Neural cell (in vitro differentiated cells): Measurements from ENCODE around the gene PJA1. TPM values are rescaled to one million over a fixed set of nuclear protein-coding genes. Genes with fewer than 3 reads are reported as not detected.

Experiments used
- H2AFZ ChIP-seq: fragments of 200-600, 300-800 bp; sonication (generic), shearing (Covaris generic); 2 replicates; pipeline ENCODE4 v1.6.0; 2014; ENCODE audit warnings: low read depth, mild to moderate bottlenecking, antibody characterized with exemption, low read length, moderate library complexity
- H3F3A ChIP-seq: fragments of 200-600 bp; shearing (Covaris generic); 2 replicates; pipeline ENCODE4 v1.6.1; 2016; ENCODE audit warnings: mild to moderate bottlenecking, moderate library complexity, mixed read lengths, antibody characterized with exemption, low read length; ENCODE audit not compliant: insufficient read depth, poor library complexity, severe bottlenecking
- H3K27ac ChIP-seq: fragments of 200-600, 300-800 bp; sonication (generic), shearing (Covaris generic); 2 replicates; pipeline ENCODE4 v1.5.1; 2014; ENCODE audit warnings: mild to moderate bottlenecking, low read length, moderate library complexity
- H3K27me3 ChIP-seq: fragments of 300-800, 200-600 bp; sonication (generic), shearing (Covaris generic); 2 replicates; pipeline ENCODE4 v1.6.0; 2014; ENCODE audit warnings: mild to moderate bottlenecking, low read depth, low read length, moderate library complexity; ENCODE audit not compliant: insufficient read depth
- H3K36me3 ChIP-seq: fragments of 300-800, 200-600 bp; sonication (generic), shearing (Covaris generic); 2 replicates; pipeline ENCODE4 v1.5.1; 2014; ENCODE audit warnings: mild to moderate bottlenecking, antibody characterized with exemption, low read length, moderate library complexity; ENCODE audit not compliant: insufficient read depth
- H3K4me2 ChIP-seq: fragments of 300-800, 200-600 bp; sonication (generic), shearing (Covaris generic); 2 replicates; pipeline ENCODE4 v1.6.0; 2014; ENCODE audit warnings: mild to moderate bottlenecking, low read length
- H3K4me3 ChIP-seq: fragments of 300-800, 200-600 bp; sonication (generic), shearing (Covaris generic); 2 replicates; pipeline ENCODE4 v1.5.1; 2014; ENCODE audit warnings: mild to moderate bottlenecking, low read length, moderate library complexity
- H3K79me2 ChIP-seq: fragments of 200-600 bp; shearing (Covaris generic); replicated peaks from 2 replicates; pipeline ENCODE4 v1.6.0; 2014; ENCODE audit warnings: mild to moderate bottlenecking, low read length, moderate library complexity; ENCODE audit not compliant: insufficient read depth
- H3K9ac ChIP-seq: fragments of 300-800, 200-600 bp; sonication (generic), shearing (Covaris generic); 2 replicates; pipeline ENCODE4 v1.6.1; 2016; ENCODE audit warnings: mild to moderate bottlenecking, low read length, mixed read lengths
- H3K9me2 ChIP-seq: fragments of 200-600 bp; shearing (Covaris generic); 2 replicates; pipeline ENCODE4 v1.6.1; 2016; ENCODE audit warnings: mild to moderate bottlenecking, low read length, mixed read lengths; ENCODE audit not compliant: insufficient read depth
- H3K9me3 ChIP-seq: fragments of 200-600, 300-800 bp; sonication (generic), shearing (Covaris generic); 2 replicates; pipeline ENCODE4 v1.6.1; 2016; ENCODE audit warnings: mild to moderate bottlenecking, mixed run types, low read length, moderate library complexity, mixed read lengths
- H4K20me1 ChIP-seq: fragments of 200-600 bp; shearing (Covaris generic); 2 replicates; pipeline ENCODE4 v1.6.1; 2016; ENCODE audit warnings: mild to moderate bottlenecking, mixed run types; ENCODE audit not compliant: insufficient read depth
- EP300 ChIP-seq: fragments of 450-650 bp; conservative IDR thresholded peaks from 2 replicates; pipeline ENCODE4 v1.6.1; 2014; ENCODE audit warnings: antibody characterized with exemption, mild to moderate bottlenecking, moderate library complexity; ENCODE audit not compliant: poor library complexity, severe bottlenecking
- EZH2 ChIP-seq: fragments of 200-600, 300-800 bp; shearing (Covaris generic), sonication (generic); IDR thresholded peaks from 2 replicates; pipeline ENCODE4 v1.6.1; 2014; ENCODE audit warnings: antibody characterized with exemption, low read length, borderline replicate concordance, mild to moderate bottlenecking; ENCODE audit not compliant: insufficient read depth, poor library complexity, severe bottlenecking
- MXI1 ChIP-seq: fragments of 450-650 bp; conservative IDR thresholded peaks from 2 replicates; pipeline ENCODE4 v1.6.1; 2014; ENCODE audit warnings: antibody characterized with exemption, mild to moderate bottlenecking; ENCODE audit not compliant: poor library complexity, severe bottlenecking
- POLR2AphosphoS5 ChIP-seq: IDR thresholded peaks from 2 replicates; pipeline ENCODE4 v1.6.1; 2012
- RAD21 ChIP-seq: fragments of 450-650 bp; conservative IDR thresholded peaks from 2 replicates; pipeline ENCODE4 v1.6.1; 2014; ENCODE audit warnings: antibody characterized with exemption, mild to moderate bottlenecking, moderate library complexity
- SMC3 ChIP-seq: fragments of 450-650 bp; conservative IDR thresholded peaks from 2 replicates; pipeline ENCODE4 v1.6.1; 2014; ENCODE audit warnings: antibody characterized with exemption, mild to moderate bottlenecking, moderate library complexity; ENCODE audit not compliant: poor library complexity
- TAF1 ChIP-seq: IDR thresholded peaks from 2 replicates; pipeline ENCODE4 v1.6.1; 2012; ENCODE audit warnings: low read depth
- polyA plus RNA-seq: library from polyadenylated mRNA; depleted of rRNA; stranded (reverse); fragments of >200 nt; gene quantifications from 2 replicates; pipeline ENCODE4 v1.2.3, GENCODE V29; 2014
- TF ChIP-seq, protein P1 (sequence below): fragments of 450-650 bp; IDR thresholded peaks from 2 replicates; pipeline ENCODE4 v1.5.1; 2014; ENCODE audit warnings: antibody characterized with exemption, mild to moderate bottlenecking, moderate library complexity; ENCODE audit not compliant: poor library complexity, severe bottlenecking
- TF ChIP-seq, protein P2 (sequence below): IDR thresholded peaks from 2 replicates; pipeline ENCODE4 v1.6.1; 2012; ENCODE audit warnings: borderline replicate concordance

The PJA1 gene
- polyA plus RNA-seq, 1 donor from 2014 or later: 214 TPM

DNA sequence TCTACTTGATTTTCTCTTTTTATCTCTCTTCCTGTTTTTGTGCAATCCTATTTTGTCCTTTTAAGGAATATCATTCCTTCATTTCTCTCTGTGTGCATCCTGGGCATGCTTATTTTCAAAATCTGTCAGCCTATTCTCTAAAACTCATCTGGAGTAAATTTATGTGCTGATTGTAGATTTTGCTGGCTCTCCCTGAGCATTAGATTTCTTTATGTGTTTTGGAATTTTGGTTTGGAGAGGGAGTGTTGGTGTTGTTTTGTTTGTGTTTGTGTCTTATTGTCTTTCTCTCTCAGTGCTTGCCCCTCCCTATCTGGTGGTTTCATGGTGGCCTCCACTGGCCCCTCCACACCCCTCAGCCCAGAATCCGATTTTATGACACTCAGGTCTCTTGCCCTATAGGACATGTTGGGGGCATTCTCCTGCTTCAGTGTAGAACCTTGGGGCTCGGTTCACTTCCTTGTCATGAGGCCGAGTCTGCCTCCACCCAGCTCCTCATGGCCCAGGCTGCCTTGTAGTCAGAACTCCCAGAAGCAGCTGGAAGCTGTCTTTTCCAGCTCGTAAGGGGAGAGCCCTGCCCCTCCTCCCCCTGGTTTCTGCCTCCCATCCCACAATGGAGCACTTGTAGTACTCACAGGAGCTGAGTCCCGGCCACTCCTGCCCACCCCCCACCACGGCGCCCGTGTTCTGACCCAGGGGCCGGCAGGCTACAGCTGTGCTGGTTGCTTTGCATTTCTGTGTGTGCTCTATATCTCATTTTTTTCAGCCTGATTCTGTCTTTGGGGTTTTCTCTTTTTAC is 24.5 kb upstream of the PJA1 start:
- Histone ChIP-seq H3K9me2 (no peaks in the 10 kb centered on the region), H3K9me3 (no peaks in the 10 kb centered on the region), H3K27ac (no peak overlapping the region), H3K4me3 (no peak overlapping the region), H4K20me1 (no peaks in the 10 kb centered on the region), H3K79me2 (no peaks in the 10 kb centered on the region), H3K36me3 (no peaks in the 10 kb centered on the region), H3F3A (no peaks in the 10 kb centered on the region), H2AFZ (no peak overlapping the region), H3K4me2 (no peak overlapping the region), H3K27me3 (no peaks in the 10 kb centered on the region), H3K9ac (no peak overlapping the region)
- TF ChIP-seq POLR2AphosphoS5 (no peak), EZH2 (no peak), RAD21 (no peak), EP300 (no peak), MXI1 (no peak), TAF1 (no peak), SMC3 (no peak)
- TF ChIP-seq, protein P1, sequence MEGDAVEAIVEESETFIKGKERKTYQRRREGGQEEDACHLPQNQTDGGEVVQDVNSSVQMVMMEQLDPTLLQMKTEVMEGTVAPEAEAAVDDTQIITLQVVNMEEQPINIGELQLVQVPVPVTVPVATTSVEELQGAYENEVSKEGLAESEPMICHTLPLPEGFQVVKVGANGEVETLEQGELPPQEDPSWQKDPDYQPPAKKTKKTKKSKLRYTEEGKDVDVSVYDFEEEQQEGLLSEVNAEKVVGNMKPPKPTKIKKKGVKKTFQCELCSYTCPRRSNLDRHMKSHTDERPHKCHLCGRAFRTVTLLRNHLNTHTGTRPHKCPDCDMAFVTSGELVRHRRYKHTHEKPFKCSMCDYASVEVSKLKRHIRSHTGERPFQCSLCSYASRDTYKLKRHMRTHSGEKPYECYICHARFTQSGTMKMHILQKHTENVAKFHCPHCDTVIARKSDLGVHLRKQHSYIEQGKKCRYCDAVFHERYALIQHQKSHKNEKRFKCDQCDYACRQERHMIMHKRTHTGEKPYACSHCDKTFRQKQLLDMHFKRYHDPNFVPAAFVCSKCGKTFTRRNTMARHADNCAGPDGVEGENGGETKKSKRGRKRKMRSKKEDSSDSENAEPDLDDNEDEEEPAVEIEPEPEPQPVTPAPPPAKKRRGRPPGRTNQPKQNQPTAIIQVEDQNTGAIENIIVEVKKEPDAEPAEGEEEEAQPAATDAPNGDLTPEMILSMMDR: no peak
- TF ChIP-seq, protein P2, sequence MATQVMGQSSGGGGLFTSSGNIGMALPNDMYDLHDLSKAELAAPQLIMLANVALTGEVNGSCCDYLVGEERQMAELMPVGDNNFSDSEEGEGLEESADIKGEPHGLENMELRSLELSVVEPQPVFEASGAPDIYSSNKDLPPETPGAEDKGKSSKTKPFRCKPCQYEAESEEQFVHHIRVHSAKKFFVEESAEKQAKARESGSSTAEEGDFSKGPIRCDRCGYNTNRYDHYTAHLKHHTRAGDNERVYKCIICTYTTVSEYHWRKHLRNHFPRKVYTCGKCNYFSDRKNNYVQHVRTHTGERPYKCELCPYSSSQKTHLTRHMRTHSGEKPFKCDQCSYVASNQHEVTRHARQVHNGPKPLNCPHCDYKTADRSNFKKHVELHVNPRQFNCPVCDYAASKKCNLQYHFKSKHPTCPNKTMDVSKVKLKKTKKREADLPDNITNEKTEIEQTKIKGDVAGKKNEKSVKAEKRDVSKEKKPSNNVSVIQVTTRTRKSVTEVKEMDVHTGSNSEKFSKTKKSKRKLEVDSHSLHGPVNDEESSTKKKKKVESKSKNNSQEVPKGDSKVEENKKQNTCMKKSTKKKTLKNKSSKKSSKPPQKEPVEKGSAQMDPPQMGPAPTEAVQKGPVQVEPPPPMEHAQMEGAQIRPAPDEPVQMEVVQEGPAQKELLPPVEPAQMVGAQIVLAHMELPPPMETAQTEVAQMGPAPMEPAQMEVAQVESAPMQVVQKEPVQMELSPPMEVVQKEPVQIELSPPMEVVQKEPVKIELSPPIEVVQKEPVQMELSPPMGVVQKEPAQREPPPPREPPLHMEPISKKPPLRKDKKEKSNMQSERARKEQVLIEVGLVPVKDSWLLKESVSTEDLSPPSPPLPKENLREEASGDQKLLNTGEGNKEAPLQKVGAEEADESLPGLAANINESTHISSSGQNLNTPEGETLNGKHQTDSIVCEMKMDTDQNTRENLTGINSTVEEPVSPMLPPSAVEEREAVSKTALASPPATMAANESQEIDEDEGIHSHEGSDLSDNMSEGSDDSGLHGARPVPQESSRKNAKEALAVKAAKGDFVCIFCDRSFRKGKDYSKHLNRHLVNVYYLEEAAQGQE: no peak

DNA sequence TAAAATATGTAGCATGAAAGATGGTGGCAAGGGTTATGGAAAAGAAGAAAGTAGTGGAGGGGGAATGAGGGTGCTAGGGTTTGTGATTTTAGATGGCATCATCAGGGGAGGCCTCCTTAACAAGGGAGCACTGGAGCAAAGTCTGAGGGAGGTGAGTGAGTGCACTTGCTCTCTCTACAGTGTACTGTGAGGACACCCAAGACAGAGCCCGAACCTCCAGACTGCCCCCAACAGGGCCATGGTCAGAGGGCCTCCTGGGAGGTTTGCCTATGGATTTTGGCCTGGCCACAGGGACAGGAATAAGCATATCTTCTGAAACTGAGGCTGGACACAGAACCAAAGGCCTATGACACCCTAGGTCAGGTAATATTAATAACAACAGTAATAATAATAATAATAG is 21.4 kb upstream of the PJA1 start:
- Histone ChIP-seq H3K4me3 (no peak overlapping the region), H3K9me2 (no peaks in the 10 kb centered on the region), H4K20me1 (no peaks in the 10 kb centered on the region), H3K36me3 (no peaks in the 10 kb centered on the region), H3K79me2 (no peaks in the 10 kb centered on the region), H3K27ac (no peak overlapping the region), H3K9me3 (no peaks in the 10 kb centered on the region), H3K27me3 (no peaks in the 10 kb centered on the region), H3F3A (no peaks in the 10 kb centered on the region), H2AFZ (no peak overlapping the region), H3K4me2 (no peak overlapping the region), H3K9ac (no peak overlapping the region)
- TF ChIP-seq EP300: no peak
